Subcutaneous adipose tissue (tissue), 4 donors: ENCODE measurements around the gene PEX3. TPM values are rescaled to one million over a fixed set of nuclear protein-coding genes. Genes with fewer than 3 reads are reported as not detected.

ENCODE experiments used
- CTCF ChIP-seq: fragments of 450-650 bp; IDR thresholded peaks from one replicate; pipeline ENCODE4 v1.5.1; 2016; ENCODE audit warnings: low read depth, mild to moderate bottlenecking, control low read depth, antibody characterized with exemption, moderate library complexity
- total RNA-seq, 4 donors: library from RNA; depleted of rRNA; stranded (reverse); fragments of >200 nt; gene quantifications; one replicate each; pipeline ENCODE4 v1.1.0, GENCODE V29; 2016

PEX3 gene
- total RNA-seq, 4 donors from 2014 or later = 7.3 to 14.3 (median 12.4) TPM

DNA sequence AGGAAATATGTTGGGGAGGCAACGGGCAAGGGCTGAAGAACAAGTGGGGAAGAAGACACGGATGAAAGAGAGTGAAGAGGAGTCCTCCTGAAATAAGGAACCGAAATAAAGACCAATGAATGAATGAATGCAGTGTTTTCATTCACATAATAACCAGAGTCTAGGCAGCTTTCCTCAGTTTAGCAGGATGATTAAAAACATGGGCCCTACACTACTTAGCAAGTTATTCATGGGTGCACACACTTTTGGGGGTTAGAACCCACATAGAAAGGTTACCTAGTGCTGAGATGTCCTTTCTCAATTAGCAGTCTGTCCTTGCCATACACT, 66.8 kb downstream of the PEX3 start:
- no peak for TF ChIP-seq CTCF

DNA sequence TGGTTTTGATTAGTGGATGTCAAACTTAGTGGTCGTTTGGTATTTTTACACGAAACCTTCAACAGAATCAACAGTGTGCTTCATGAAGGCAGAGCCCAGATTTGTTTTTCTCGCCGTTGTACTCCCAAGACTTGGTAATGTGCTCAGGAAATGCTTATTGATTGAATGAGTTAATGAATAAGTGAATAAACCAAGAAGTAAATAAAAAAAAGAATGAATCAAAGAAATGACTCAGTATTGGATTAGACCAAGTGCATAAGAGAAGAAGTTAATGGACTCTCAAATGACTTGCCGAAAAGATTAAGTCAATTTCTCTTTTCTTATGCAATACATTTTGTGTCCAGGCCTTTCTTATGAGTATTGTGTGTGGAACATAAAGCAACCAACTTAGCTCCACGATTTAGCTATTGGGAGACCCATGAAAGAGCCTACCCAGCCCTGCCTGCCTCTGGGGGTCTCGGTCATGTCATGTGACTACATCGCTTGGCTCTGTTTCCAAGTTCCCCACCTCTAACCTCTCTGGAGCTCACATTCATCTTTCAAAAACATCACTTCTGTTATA, 71.5 kb downstream of the PEX3 start:
- TF ChIP-seq CTCF = no peak

- no peak for TF ChIP-seq CTCF
These were observed 74.8 kb downstream of the PEX3 start for GRCh38 chr6:143525356-143525755.

DNA sequence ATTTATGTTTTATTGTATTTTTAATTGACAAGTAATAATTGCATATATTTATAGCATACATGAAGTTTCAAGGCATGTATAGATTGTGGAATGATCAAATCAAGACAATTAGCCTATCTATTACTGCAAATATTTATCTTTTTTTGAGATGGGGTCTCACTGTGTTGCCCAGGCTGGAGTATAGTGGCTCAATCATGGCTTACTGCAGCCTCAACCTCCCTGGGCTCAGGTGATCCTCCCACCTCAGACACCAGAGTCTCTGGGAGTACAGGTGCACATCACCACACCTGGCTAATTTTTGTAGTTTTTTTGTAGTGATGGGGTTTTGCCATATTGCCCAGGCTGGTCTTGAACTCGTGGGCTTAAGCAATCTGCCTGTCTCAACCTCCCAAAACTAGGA, 77.1 kb downstream of the PEX3 start:
- no peak for TF ChIP-seq CTCF

- no peak for TF ChIP-seq CTCF
These were observed 77.7 kb downstream of the PEX3 start for GRCh38 chr6:143528164-143528811.

- TF ChIP-seq CTCF = no peak
These were observed 78.5 kb downstream of the PEX3 start for GRCh38 chr6:143529095-143529494.

DNA sequence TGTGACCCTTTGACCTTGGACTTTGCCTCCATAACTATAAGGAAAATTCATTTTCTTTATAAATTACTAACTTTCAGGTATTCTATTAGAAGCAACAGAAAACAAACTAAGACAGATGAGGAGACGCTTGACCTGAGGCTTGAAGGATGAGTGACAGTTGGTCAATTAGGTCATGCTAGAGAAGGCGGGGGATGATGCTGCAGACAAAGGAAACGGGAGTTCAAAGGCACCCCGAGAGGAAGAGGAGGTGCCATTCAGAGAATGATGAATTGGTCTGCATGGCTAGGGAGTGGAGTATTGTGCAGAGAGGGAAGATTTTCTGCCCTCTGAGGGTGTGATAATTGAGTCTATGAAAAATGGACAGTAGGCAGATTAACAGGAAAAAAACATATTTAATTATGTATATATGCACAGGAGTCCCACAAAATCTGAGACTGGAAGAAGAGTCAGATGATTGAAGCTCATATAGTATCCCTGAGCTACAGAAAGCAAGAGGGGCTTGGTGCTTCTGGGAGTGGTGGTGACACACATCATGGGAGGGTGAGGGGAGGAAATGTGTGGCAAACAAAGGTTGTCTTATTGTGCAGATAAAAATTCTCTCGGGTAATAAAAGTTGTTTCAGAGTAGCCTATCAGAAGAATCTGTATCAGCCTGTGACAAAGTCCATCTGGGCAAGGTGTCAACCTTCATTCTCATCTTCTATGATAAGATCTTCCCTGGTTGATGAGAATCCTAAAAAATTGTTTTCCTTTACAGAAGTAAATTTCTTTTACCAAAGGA, 81.3 kb downstream of the PEX3 start:
- no peak for TF ChIP-seq CTCF
